ENCODE results near the gene DRP2.

- no peak for TF ChIP-seq FOXA1 (IDR thresholded peaks at IDR 0.05)
- TF ChIP-seq BHLHE40 (IDR thresholded peaks at IDR 0.05; ENCODE audit: borderline replicate concordance): no peak
- TF ChIP-seq FOXM1 (IDR thresholded peaks at IDR 0.05; ENCODE audit: borderline replicate concordance): no peak
- no peak for TF ChIP-seq NFRKB (IDR thresholded peaks at IDR 0.05)
- TF ChIP-seq LEF1 (IDR thresholded peaks at IDR 0.05; ENCODE audit: borderline replicate concordance): no peak
- TF ChIP-seq SP1 (IDR thresholded peaks at IDR 0.05): no peak
- no peak for TF ChIP-seq SUZ12 (IDR thresholded peaks at IDR 0.05)
- no peak for TF ChIP-seq TARDBP (IDR thresholded peaks at IDR 0.05)
Measured at GRCh38 chrX:101229170-101229569, 9.6 kb downstream of the DRP2 start.
